Stimulated activated CD4-positive, alpha-beta T cell treated with anti-CD3 and anti-CD28 coated beads, Interleukin-1b, Interleukin-23, amount 100 ng/mL, for 24 hours (primary cell): ENCODE measurements around the gene MCCD1.
"Not testable (repeated sequence)": the region's sequence is repeated elsewhere in the genome, so short reads cannot be mapped to it uniquely, and the experiment has no call there.

Experiments used
- DNase-seq, 4 experiments: peaks; one replicate each; pipeline ENCODE4 v3.0.0-alpha.2; 2020; ENCODE audit warnings: low read depth in 4 of 4, low spot score in 1 of 4

MCCD1 gene

DNA sequence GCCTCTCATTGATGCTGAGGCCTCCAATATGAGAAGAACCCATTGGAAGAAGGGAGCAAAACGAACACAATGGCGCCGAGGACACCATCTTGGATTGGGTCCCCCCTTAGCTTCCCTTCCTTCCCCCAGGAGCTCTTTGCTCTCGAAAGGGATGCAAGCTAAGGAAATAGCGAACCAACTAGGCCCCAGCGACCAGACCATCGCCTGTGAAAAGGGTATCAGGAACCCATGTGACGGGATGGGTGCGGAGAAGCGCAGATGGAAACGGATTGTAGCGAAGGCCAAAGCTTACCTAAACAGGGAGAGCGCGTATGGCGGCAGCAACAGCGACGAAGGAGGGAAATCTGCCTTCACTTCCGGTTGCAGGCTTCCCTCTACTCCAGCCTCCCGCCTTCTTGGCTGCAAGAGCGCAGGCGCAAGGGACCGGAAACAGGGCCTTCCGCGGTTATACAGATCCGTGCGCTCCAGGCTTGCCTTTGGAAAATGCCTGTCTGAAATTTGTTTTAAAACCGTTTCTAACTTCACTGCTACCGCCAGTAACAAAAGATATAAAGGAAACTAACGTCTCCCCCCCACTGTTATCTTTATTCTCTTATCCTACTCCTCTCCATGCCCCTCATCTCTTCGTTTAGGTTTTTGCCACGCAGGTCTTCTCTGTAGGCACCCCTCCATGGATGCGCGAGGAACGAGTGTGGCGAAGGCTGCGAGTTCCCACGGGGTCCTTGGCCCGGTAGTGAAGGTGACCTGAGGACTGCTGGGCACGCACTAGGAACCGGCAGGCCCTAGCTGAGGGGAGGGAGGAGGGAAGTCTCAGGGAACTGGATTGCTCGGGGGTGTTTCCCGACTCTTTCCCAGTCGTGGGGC is 13.1 kb downstream of the MCCD1 start, which contains the start of gene DDX39B:
Gene DDX39B (minus strand): TSS at position 346 of the 864 bp plus-strand sequence. CDS start 1,471 bp downstream, outside the sequence.
- peak; percentile 80 to 87 (median 83) for DNase-seq

DNA sequence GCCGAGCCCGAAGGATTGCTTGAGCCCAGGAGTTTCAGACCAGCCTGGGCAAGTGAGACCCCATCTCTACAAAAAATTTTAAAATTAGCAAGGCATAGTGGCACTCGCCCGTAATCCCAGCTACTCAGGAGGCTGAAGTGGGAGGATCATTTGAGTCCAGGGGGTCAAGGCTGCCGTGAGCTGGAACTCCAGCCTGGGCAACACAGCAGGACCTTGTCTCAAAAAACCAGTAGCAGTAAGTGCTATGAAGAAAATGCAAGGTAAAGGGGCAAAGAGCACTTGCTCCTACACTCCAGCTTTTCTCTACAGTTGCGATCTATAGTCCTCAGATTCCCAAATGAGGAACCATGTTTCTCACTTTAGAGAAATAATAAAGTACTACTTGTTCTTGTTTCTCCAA is 14.9 kb downstream of the MCCD1 start:
- DNase-seq = no peak

DNA sequence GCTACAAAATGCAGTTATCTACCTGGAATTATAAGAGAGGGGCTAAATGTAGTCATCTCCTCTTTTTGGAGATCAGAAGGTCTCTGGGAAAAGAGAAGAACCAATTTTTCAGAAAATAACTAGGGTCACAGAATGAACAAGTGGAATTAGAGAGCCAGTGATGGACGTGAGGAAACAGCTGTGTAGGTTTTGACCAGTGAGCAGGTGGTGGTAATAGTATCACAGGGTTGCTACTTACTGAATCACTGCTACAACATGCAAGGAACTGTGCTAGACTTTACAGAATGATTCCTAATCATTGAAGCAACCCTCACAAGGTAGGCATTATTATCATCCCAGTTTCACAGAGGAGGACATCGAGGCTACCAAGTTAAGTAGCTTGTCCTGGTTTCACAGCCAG is 15.9 kb downstream of the MCCD1 start:
- no peak for DNase-seq

DNA sequence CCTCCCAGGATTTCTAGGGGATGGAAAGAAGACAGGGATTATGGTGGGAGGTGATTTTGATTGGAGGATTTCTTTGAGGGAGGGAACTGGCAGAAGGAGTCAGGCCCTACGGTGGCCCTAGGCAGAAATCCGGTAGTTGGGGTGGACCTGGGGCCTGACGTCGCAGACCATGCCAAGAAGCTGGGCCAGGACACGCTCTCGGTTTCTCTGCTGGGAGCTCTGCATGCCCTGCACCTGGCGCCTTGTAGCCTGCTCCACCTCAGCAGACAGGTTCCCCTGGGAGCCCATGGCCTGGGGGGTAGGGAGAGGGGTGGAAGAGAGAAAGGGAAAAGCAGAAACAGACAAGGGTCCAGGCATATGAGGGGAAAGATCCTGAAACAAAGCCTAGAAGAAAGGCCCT is 16.5 kb downstream of the MCCD1 start:
- DNase-seq = no peak

DNA sequence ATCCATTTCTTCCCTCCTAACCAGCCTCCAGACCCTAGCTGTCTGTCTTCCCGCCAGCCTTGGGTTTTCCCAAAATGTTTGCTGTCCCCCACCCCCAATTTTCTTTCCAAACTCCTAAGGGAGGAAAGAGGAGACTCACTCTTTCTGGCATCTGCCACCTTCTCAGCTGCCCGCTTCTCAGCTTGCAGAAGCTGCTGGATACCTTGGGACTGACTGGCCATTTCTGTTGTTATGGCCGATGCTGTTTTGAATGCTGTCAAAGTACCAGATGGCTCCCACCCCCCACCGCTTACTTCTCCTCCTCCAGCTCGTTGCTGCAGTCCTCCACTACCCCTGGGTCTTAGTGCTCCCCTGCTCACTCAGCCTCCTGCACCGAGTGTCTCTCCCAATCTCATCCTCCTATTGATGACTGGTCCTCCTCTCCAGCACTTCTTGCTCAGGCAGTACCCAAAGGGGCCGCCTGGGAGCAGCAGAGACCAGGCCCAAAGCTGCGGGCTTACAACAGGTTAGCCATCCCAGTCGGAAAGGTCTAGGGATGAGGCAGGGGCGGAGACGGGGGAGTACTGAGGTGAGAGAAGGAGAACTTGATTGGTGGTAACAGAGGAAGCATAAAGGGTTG is 17.7 kb downstream of the MCCD1 start, which contains the start of gene ATP6V1G2:
Gene ATP6V1G2 (minus strand): TSS at position 270 of the 619 bp plus-strand sequence. CDS start 49 bp downstream, at position 221.
- peak; percentile 62 to 88 (median 74) for DNase-seq

DNA sequence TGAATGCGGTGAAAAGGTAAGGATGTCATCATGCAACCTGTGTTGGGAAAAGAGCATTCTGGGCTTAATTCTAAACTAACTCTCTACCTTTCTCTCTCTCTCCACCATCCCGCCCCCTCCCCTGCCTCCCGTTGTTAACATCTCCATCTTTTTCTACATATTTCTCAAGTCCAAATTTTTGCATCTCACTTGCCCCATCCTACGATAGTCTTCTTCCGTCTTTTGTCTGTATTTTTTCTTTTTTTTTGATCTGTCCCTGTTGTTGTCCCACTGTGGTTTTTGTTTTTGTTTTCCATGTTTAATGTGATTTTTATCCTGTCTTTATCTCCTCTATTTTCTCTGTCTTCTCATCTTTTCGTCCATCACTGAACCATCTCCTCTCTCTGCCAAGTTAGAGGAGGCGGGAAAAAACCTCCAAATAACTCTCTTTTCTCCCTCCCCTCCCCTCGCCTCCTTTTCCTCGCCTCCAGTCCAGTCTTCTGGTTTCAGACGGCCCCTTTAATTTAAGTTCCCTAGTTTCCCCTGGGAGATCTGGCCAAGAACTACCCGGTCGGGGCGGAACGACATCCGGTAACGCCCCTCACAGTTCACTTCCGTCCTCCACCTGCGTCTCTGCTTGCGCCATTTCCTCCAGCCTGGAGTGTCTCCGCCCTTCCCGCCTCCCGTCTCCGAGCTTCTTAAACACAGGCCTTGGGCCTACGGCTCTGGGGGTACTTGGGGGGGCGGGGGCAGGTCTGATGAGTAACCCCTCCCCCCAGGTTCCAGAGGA is 18.4 kb downstream of the MCCD1 start, which contains the start of gene NFKBIL1:
Gene NFKBIL1 (plus strand): TSS at position 651 of the 769 bp plus-strand sequence. CDS start 87 bp downstream, at position 738.
- DNase-seq = peak; percentile 73 to 91 (median 84)

DNA sequence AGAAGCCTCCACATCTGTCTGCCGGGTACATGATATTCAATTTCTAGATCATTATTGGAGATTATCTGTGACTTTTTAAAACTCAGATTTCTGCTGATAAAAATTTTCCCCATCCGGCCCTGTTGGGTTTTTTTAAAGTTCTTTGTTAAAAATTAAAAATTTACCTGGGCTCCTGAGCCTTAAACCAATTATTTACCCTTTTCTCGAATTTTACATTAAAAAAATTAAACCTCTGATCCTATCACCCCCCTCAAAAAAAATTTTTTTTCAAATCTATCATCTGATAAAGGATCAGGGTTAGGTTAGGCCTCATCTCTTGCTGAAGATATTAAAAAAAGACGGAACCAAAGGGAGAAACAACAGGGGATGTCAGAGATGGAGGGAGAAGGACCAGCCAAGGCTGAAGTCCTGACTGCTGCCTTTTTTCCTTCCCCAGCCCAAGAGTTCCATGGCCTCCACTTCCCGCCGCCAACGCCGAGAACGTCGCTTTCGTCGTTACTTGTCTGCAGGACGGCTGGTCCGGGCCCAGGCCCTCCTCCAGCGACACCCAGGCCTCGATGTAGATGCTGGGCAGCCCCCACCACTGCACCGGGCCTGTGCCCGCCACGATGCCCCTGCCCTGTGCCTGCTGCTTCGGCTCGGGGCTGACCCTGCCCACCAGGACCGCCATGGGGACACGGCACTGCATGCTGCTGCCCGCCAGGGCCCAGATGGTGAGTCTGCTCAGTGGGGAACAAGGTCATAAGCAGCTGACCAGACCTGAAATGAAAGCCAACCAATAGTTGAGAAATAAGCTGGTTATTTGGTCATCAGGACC is 19.2 kb downstream of the MCCD1 start:
- no peak for DNase-seq

DNA sequence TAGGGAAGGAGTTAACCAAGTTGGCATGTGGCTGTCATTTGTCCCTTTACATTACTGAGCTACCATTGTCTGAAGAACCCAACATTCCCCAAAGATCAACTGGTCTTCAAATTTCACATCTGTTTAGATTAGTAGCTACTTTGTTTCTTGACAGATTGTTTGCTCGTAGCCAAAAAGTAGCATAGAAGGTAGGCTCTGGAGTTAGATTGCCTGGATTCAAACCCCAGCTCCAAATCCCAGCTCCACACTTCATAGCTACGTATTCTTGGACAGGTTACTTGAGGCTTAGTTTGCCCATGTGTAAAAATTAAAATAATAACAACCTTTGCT is 19.7 kb downstream of the MCCD1 start:
- no peak for DNase-seq

DNA sequence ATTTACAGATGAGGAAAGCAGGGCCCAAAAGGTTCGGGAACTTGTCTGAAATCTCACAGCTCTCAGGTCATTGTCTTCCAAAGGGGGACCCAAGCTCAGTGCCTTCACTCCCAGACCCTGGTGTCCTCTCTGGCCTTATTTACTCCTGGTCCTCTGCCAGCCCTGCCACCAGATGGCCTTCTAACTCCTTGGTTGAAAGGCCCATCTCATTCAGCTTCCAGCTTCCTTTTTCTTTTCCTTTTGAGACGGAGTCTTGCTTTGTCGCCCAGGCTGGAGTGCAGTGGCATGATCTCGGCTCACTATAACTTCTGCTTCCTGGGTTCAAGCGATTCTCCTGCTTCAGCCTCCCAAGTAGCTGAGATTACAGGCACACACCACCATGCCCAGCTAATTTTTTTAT is 22.6 kb downstream of the MCCD1 start:
- DNase-seq = not testable (repeated sequence)

DNA sequence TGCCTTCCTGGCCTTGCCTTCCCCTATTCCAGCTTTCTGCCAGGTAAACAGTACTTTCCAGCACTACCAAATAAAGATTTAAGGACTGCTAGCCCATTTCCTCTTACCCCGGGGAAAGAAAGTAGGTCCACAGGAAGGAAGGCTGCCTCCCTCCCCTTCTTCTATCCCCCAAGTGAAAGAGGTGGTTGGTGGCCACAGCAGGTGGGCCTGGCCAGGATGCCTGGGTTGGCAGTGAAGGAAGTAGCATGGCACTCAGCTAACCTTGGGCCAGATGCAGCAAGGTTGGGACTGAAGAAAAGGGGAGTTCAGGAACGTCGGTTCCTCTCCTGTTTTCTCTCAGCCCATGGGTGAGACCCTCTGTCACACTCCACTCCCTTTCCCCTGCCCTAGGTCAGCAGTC is 27.5 kb downstream of the MCCD1 start:
- DNase-seq = no peak

DNA sequence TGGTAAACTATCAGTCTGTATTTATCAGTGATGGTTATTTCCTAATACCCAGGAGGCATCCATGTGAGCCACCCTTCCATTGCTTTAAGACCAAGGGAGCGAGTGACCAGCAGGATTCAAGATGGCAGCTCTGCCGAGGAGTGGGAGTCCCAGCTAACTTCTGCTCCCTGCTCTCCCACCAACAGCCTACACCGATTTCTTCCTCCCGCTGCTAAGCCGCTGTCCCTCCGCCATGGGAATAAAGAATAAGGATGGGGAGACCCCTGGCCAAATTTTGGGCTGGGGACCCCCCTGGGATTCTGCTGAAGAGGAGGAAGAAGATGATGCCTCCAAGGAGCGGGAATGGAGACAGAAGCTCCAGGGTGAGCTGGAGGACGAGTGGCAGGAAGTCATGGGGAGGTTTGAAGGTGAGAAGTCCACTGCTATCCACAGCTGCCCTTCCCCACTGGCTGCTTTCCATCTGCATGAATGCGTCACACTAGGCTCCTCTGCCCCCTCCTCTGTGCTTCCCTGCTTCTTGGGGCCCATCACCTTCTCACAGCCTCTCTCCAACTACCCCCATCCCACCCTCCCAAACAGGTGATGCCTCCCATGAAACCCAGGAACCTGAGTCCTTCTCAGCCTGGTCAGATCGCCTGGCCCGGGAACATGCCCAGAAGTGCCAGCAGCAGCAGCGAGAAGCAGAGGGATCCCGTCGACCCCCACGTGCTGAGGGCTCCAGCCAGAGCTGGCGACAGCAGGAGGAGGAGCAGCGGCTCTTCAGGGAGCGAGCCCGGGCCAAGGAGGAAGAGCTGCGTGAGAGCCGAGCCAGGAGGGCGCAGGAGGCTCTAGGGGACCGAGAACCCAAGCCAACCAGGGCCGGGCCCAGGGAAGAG is 28.9 kb downstream of the MCCD1 start:
- DNase-seq = no peak

DNA sequence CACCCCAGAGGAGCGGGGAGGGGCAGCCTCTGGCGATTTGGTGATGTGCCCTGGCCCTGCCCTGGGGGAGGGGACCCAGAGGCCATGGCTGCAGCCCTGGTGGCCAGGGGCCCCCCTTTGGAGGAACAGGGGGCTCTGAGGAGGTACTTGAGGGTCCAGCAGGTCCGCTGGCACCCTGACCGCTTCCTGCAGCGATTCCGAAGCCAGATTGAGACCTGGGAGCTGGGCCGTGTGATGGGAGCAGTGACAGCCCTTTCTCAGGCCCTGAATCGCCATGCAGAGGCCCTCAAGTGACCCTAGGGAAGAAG is 29.5 kb downstream of the MCCD1 start:
- DNase-seq = no peak

DNA sequence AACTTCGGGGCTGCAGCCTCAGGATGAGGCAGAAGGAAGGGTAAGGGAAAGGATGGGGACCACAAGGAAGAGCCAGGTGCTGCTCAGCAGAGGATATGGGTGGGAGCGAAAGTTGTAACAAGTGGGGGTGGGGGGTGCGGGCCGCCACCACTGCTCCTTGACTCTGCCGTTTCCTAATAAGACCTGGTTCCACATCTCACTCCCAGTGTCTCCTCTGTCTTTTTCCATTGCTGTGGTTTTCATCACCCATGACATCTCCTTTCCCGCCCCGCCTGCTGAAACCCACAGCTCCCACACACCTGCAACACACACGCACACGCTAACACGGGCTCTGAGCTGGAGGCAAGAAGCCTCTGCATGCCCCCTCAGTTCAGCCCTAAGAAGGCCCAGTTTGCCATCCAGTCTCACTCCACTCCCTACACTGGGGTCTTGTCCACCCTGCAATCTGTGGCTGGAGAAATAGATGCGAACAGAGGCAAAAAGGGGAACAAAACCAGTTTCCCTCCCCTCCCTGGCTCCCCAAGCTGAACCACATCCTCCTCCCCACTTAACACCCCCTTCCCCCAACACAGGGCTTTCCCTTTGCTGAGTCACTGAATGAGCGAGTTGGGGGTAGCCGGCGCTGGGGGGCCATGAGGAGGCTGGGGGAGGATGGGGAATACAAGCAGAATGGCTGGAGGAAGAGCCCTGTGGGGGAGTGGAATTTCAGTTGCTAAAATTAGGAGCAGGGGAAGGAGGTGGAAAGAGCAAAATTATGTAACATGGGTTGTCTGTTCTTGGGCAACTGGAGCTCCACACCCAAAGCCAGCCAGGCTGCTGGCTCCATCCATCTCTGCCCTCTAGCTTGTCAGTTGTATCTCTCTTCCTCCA is 30.1 kb downstream of the MCCD1 start:
- peak in 3 of 4 experiments; percentile 50 to 73 (median 59) for DNase-seq

DNA sequence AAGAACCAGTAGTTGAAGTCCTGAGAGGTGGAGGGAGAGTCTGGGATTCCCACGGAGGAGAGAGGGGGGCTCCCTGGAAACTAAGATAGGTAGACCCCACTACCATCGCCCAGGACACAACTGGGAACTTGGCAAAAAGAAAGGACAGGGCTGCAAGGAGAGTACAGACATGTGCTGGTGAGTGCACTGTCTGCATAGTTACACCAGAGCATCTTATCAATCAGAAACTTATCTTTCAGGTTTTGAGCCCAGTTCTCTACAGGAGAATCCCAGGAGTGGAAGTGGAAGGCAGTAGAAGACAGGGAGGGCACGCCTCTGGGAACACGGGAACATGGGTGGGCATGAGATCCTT is 30.8 kb downstream of the MCCD1 start:
- DNase-seq = no peak

DNA sequence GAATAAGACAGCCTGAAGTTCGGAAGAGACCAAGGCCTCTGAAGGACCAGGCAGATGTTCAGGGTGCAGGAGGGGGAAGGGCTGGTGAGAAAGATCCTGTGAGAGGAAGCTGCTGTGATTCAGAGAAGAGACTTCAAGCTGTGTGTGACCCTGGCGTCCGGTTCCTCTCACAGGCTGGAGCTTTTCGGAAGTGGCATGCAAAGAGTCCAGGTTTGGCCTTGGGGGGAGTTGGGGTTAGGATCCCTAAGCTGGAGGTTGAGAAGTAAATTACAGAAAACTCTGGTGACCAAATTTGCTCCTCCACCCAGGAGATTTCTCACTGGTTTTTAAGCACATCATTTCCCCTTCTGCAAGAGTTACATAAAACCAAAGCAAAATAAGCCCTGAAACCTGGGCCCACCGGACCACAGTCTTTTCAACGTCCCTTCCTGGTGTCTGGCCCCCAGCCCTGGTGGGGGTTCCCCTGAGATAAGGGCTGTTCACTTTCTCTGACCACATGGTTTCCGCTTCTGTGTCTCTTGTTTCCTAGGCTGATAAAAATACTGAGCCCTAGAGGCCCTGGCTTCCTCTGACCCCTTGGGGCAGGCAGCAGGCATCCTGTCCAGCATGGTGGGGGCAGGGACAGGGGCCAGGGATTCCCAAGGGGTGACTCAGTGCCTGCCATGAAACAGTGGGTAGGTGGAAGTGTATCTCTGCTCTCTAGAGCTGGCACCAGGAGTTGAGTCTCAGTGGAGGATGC is 31.4 kb downstream of the MCCD1 start:
- DNase-seq = peak in 1 of 4 experiments; percentile 49

DNA sequence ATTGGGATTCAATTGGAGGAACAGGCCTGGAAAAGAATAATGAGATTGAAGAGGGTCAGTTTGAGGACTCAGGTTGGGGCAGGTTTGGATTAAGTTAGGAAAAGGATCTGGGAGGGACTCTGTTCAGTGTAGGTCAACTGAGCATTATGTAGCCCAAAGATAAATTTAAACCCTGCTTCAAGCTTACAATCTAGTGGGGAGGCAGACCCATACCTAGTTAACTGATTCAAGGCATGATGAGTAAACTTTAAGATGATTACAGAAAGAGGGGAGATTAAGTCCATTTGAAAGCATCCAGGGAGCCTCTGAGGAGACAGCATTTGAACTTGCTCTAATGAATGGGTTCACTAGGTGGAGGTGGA is 31.9 kb downstream of the MCCD1 start:
- no peak for DNase-seq

DNA sequence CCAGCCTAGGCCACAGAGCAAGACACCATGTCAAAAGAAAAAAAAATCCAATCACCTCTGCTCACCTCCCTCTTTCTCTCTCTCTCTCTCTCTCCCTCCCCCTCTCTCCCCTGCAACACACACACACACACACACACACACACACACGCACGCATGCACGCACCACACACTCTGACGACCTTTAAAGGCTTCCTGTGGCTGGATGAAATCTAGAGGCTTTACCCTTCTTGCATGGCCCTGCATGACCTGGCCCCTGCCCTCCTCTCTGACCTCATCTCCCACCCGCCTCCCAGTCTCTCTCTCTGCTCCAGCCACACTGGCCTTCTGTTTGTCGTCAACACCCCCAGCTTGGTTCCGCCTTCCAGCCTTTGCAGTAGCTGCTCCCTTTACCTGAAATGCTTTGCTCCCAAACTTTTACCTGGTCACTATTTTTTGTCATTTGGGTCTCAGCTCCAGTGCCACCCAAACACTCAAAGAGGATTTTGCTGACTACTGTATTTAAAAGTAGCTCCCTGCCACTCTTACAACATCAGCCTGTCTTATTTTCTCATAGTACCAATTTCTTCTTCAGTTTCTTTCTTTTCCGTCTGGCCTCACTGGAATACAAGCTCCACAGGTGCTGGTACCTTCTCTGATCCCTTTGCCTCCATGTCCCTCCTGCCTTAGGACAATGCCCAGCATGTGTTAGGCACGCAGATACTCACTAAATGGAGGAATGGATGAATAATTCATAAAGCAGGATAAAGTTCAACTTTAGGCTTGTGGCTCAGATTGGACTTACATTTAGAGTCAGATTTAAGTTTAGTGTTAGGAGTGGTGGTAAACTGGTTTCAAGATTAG is 39.0 kb downstream of the MCCD1 start:
- DNase-seq = no peak
